Liver (tissue), 9 donors: Measurements from ENCODE around the gene URI1. TPM values are rescaled to one million over a fixed set of nuclear protein-coding genes. Genes with fewer than 3 reads are reported as not detected.
A peak's percentile ranks its signal among the peaks of the same experiment; 100 is the strongest.

Experiments
- DNase-seq: peaks from one replicate; pipeline ENCODE4 v3.0.0-alpha.2; 2017; ENCODE audit warnings: low spot score
- H3K27ac ChIP-seq, 2 donors: one replicate each; pipeline ENCODE4 v1.7.0; 2013; ENCODE audit warnings: inconsistent platforms in 2 of 2, low read length in 2 of 2, control low read depth in 1 of 2, low read depth in 1 of 2, mild to moderate bottlenecking in 1 of 2
- H3K27me3 ChIP-seq, 4 donors: one replicate each; pipeline versions ENCODE4 v1.6.1 to v1.7.0; 2013; ENCODE audit warnings: low read length in 3 of 4, inconsistent platforms in 1 of 4, mild to moderate bottlenecking in 1 of 4, moderate library complexity in 1 of 4; ENCODE audit not compliant: control insufficient read depth in 4 of 4, insufficient read depth in 4 of 4
- H3K36me3 ChIP-seq, 4 donors: one replicate each; pipeline versions ENCODE4 v1.6.1 to v1.7.0; 2013; ENCODE audit warnings: low read length in 3 of 4, mild to moderate bottlenecking in 3 of 4, low read depth in 1 of 4, moderate library complexity in 1 of 4; ENCODE audit not compliant: control insufficient read depth in 4 of 4, insufficient read depth in 3 of 4
- H3K4me1 ChIP-seq, 4 donors: one replicate each; pipeline versions ENCODE4 v1.6.1 to v1.7.0; 2013; ENCODE audit warnings: low read length in 3 of 4, mild to moderate bottlenecking in 3 of 4, moderate library complexity in 1 of 4; ENCODE audit not compliant: control insufficient read depth in 4 of 4, insufficient read depth in 4 of 4
- H3K4me3 ChIP-seq, 3 donors: one replicate each; pipeline versions ENCODE4 v1.6.1 to v1.7.0; 2013; ENCODE audit warnings: low read length in 3 of 3, control low read depth in 1 of 3, low read depth in 1 of 3, mild to moderate bottlenecking in 1 of 3
- H3K9ac ChIP-seq, 2 donors: one replicate each; pipeline ENCODE4 v1.7.0; 2013; ENCODE audit warnings: low read length in 2 of 2, mild to moderate bottlenecking in 2 of 2, moderate library complexity in 2 of 2, control low read depth in 1 of 2, low read depth in 1 of 2
- H3K9me3 ChIP-seq, 4 donors: one replicate each; pipeline versions ENCODE4 v1.6.1 to v1.7.0; 2013; ENCODE audit warnings: low read length in 3 of 4; ENCODE audit not compliant: control insufficient read depth in 4 of 4
- FOXA1 ChIP-seq: IDR thresholded peaks from 2 replicates; pipeline ENCODE4 v1.6.1; 2016; ENCODE audit warnings: antibody characterized with exemption
- GABPA ChIP-seq, 2 donors: IDR thresholded peaks in 1 of 2; conservative IDR thresholded peaks in 1 of 2; 2 replicates each; pipeline ENCODE4 v1.6.1; 2016; ENCODE audit warnings: antibody characterized with exemption in 2 of 2, mild to moderate bottlenecking in 1 of 2, moderate library complexity in 1 of 2
- HNF4A ChIP-seq, 2 donors: conservative IDR thresholded peaks; 2 replicates each; pipeline ENCODE4 v1.6.1; 2016; ENCODE audit warnings: antibody characterized with exemption in 2 of 2, mild to moderate bottlenecking in 2 of 2
- HNF4G ChIP-seq: IDR thresholded peaks from 2 replicates; pipeline ENCODE4 v1.6.1; 2016; ENCODE audit warnings: antibody characterized with exemption
- JUND ChIP-seq, 2 donors: IDR thresholded peaks; 2 replicates each; pipeline ENCODE4 v1.6.1; 2016; ENCODE audit warnings: antibody characterized with exemption in 2 of 2
- NR2F2 ChIP-seq: IDR thresholded peaks from 2 replicates; pipeline ENCODE4 v1.6.1; 2016; ENCODE audit warnings: antibody characterized with exemption
- RAD21 ChIP-seq, 2 donors: IDR thresholded peaks; 2 replicates each; pipeline ENCODE4 v1.6.1; 2016; ENCODE audit warnings: antibody characterized with exemption in 2 of 2, mild to moderate bottlenecking in 2 of 2
- RXRA ChIP-seq, 2 donors: IDR thresholded peaks; 2 replicates each; pipeline ENCODE4 v1.6.1; 2017 to 2018; ENCODE audit warnings: antibody characterized with exemption in 2 of 2, mild to moderate bottlenecking in 1 of 2
- SP1 ChIP-seq: IDR thresholded peaks from 2 replicates; pipeline ENCODE4 v1.6.1; 2018; ENCODE audit warnings: antibody characterized with exemption, mild to moderate bottlenecking
- WGBS: extraction: QIAGEN DNeasy Blood & Tissue Kit; methylation state at CpG from one replicate; pipeline ENCODE4 v1.1.7; 2013; 5-methylcytosine and 5-hydroxymethylcytosine counted together
- polyA plus RNA-seq, 2 donors: library from polyadenylated mRNA; stranded (reverse) in 1 of 2; unstranded in 1 of 2; fragments of 200-250 nt in 1 of 2; fragments of >200 nt in 1 of 2; fragmentation: Nextera tagmentation in 1 of 2; extraction: Ambion mirVana in 1 of 2; gene quantifications; one replicate each; pipeline versions ENCODE4 v1.2.1 to v1.2.3, GENCODE V29; 2013 to 2015
- total RNA-seq, 2 donors: library from RNA; depleted of rRNA; stranded (reverse); fragments of >200 nt; gene quantifications; one replicate each; pipeline ENCODE4 v1.2.3, GENCODE V29; 2014
- TF ChIP-seq, protein P1 (sequence below): fragments of 150-350 bp; IDR thresholded peaks from 2 replicates; pipeline ENCODE4 v1.5.1; 2017; ENCODE audit warnings: improper control_type of control experiment, low read depth, low read length; ENCODE audit not compliant: missing input control
- TF ChIP-seq, protein P2 (sequence below): IDR thresholded peaks from 2 replicates; pipeline ENCODE4 v1.6.1; 2016; ENCODE audit warnings: antibody characterized with exemption
- donor health status: healthy.
- donor health status: healthy.
- donor health status: healthy.
- donor health status: healthy.
- donor health status: healthy.

The URI1 gene
- total and polyA plus RNA-seq, 4 donors: 12.2 to 29.5 (median 15.7) TPM

GRCh38 chr19:30063650-30064347, 121.8 kb downstream of the URI1 start:
- WGBS: 91% methylated on average over 13 of the region's 13 CpGs
- H3K4me1 ChIP-seq: peaks cover 0 to 6% (median 0%) of the 10 kb centered on the region in 4 donors
- H3K36me3 ChIP-seq: no peaks in the 10 kb centered on the region
- H3K4me3 ChIP-seq: no peak overlapping the region
- no peaks in the 10 kb centered on the region for H3K9me3 ChIP-seq
- no peaks in the 10 kb centered on the region for H3K27me3 ChIP-seq
- no peak overlapping the region for H3K27ac ChIP-seq
- peak; percentile 25 for DNase-seq
- no peak overlapping the region for H3K9ac ChIP-seq
- TF ChIP-seq, protein P1, sequence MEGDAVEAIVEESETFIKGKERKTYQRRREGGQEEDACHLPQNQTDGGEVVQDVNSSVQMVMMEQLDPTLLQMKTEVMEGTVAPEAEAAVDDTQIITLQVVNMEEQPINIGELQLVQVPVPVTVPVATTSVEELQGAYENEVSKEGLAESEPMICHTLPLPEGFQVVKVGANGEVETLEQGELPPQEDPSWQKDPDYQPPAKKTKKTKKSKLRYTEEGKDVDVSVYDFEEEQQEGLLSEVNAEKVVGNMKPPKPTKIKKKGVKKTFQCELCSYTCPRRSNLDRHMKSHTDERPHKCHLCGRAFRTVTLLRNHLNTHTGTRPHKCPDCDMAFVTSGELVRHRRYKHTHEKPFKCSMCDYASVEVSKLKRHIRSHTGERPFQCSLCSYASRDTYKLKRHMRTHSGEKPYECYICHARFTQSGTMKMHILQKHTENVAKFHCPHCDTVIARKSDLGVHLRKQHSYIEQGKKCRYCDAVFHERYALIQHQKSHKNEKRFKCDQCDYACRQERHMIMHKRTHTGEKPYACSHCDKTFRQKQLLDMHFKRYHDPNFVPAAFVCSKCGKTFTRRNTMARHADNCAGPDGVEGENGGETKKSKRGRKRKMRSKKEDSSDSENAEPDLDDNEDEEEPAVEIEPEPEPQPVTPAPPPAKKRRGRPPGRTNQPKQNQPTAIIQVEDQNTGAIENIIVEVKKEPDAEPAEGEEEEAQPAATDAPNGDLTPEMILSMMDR: no peak
- TF ChIP-seq RAD21 (IDR thresholded peaks at IDR 0.05): no peak
- no peak for TF ChIP-seq RXRA (IDR thresholded peaks at IDR 0.05)
- TF ChIP-seq, protein P2, sequence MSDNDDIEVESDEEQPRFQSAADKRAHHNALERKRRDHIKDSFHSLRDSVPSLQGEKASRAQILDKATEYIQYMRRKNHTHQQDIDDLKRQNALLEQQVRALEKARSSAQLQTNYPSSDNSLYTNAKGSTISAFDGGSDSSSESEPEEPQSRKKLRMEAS: no peak
- TF ChIP-seq JUND (IDR thresholded peaks at IDR 0.05): no peak
- TF ChIP-seq HNF4A (conservative IDR thresholded peaks at IDR 0.05): no peak

DNA sequence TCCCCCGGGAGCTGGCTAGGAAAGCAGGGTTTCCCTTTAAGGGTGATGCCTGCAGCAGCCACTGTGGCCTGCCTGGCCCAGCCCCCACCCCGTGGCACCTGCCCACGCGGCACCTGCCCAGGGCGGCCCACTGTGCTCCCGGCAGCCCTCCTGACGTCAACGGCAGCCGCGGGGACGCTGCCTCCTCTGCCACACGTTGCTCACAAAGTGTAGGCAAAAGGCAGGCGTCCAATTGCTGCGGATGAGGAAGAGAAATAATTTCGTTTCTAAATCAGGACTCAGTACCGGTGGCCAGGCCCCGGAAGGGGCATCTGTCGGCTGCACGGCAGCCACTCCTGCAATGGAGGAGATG, 122.3 kb downstream of the URI1 start:
- 81% methylated on average over 19 of the region's 19 CpGs for WGBS
- DNase-seq: no peak
- no peak overlapping the region for H3K9ac ChIP-seq

More for the DNA sequence above, 122.3 kb downstream of the URI1 start:
- Histone ChIP-seq H3K4me3 (no peak overlapping the region), H3K36me3 (no peaks in the 10 kb centered on the region), H3K27ac (no peak overlapping the region), H3K9me3 (no peaks in the 10 kb centered on the region), H3K4me1 (peaks cover 0 to 6% (median 0%) of the 10 kb centered on the region in 4 donors), H3K27me3 (no peaks in the 10 kb centered on the region)
- TF ChIP-seq RAD21 (IDR thresholded peaks at IDR 0.05) (no peak), SP1 (no peak), FOXA1 (no peak), GABPA (IDR thresholded peaks at IDR 0.05 in 1 of 2, conservative IDR thresholded peaks at IDR 0.05 in 1 of 2) (no peak), JUND (IDR thresholded peaks at IDR 0.05) (no peak), NR2F2 (no peak), HNF4G (no peak)
- TF ChIP-seq, protein P1: no peak
- TF ChIP-seq, protein P2: no peak
